A673 (cell line): Measurements from ENCODE around the gene RANBP3L. TPM values are rescaled to one million over a fixed set of nuclear protein-coding genes. Genes with fewer than 3 reads are reported as not detected.

Experiments
- BruUV-seq: library from RNA; stranded (reverse); fragments of 400-500 nt; replicated peaks from 2 replicates; lab custom pipeline; 2021; lab: Mats Ljungman, UMichigan
- CTCF ChIA-PET: fragments of 300-600 bp; sonication (Branson Sonifier 250); formaldehyde crosslinking; loops from one replicate; lab custom pipeline; 2022; ENCODE audit warnings: antibody characterized with exemption; lab: Charles Lee
- POLR2A ChIA-PET: fragments of 300-600 bp; sonication (Branson Sonifier 250); formaldehyde crosslinking; loops from one replicate; lab custom pipeline; 2022; ENCODE audit warnings: antibody characterized with exemption; ENCODE audit not compliant: low non-redundant PET; lab: Charles Lee
- DNase-seq: peaks from one replicate; pipeline ENCODE4 v3.0.0-alpha.2; 2015; ENCODE audit warnings: low spot score
- H3K27ac ChIP-seq: fragments of 200-600 bp; sonication (generic); 2 replicates; pipeline ENCODE4 v1.5.1; 2016; ENCODE audit warnings: mixed run types, low read depth, mild to moderate bottlenecking, mixed read lengths, antibody characterized with exemption, low read length; ENCODE audit not compliant: poor library complexity, severe bottlenecking
- H3K27me3 ChIP-seq: fragments of 200-600 bp; sonication (generic); replicated peaks from 2 replicates; pipeline ENCODE4 v1.6.1; 2017; ENCODE audit warnings: mixed run types, low read depth, mild to moderate bottlenecking, mixed read lengths, antibody characterized with exemption, low read length; ENCODE audit not compliant: insufficient read depth, poor library complexity
- H3K36me3 ChIP-seq: fragments of 200-600 bp; sonication (generic); 2 replicates; pipeline ENCODE4 v1.6.1; 2016; ENCODE audit warnings: mixed run types, mild to moderate bottlenecking, mixed read lengths, antibody characterized with exemption, low read length; ENCODE audit not compliant: insufficient read depth, poor library complexity, severe bottlenecking
- H3K4me1 ChIP-seq: fragments of 200-600 bp; sonication (generic); 2 replicates; pipeline ENCODE4 v1.6.1; 2017; ENCODE audit warnings: mixed run types, mild to moderate bottlenecking, mixed read lengths, antibody characterized with exemption, low read length; ENCODE audit not compliant: insufficient read depth, poor library complexity, severe bottlenecking
- H3K4me3 ChIP-seq: fragments of 200-600 bp; sonication (generic); 2 replicates; pipeline ENCODE4 v1.5.1; 2016; ENCODE audit warnings: low read depth, mixed run types, mild to moderate bottlenecking, mixed read lengths, low read length; ENCODE audit not compliant: poor library complexity, severe bottlenecking
- H3K9me3 ChIP-seq: fragments of 200-600 bp; sonication (generic); 2 replicates; pipeline ENCODE4 v1.6.1; 2016; ENCODE audit warnings: mixed run types, low read depth, mild to moderate bottlenecking, mixed read lengths, antibody characterized with exemption, low read length; ENCODE audit not compliant: poor library complexity, severe bottlenecking
- CTCF ChIP-seq: fragments of 300-800, 200-600 bp; sonication (generic); conservative IDR thresholded peaks from 2 replicates; pipeline ENCODE4 v1.5.1; 2017; ENCODE audit warnings: low read depth, mild to moderate bottlenecking, antibody characterized with exemption, low read length, moderate library complexity, mixed read lengths
- EZH2 ChIP-seq: fragments of 200-600 bp; sonication (generic); IDR thresholded peaks from 2 replicates; pipeline ENCODE4 v1.6.1; 2017; ENCODE audit warnings: borderline replicate concordance, low read depth, mild to moderate bottlenecking, mixed read lengths, antibody characterized with exemption, low read length; ENCODE audit not compliant: poor library complexity, severe bottlenecking
- intact Hi-C: fragments of 100-400 bp; cut with micrococcal nuclease; formaldehyde crosslinking; loops from one replicate; pipeline ENCODE4 v1.10.0; 2022; ENCODE audit not compliant: unreplicated experiment
- total RNA-seq: library from RNA; stranded (reverse); gene quantifications from 2 replicates; pipeline ENCODE4 v1.2.3, GENCODE V29; 2021

Gene RANBP3L
- total RNA-seq, 1 experiment from 2014 or later = not detected

GRCh38 chr5:36209664-36210063 lies 92.0 kb downstream of the RANBP3L start:
- ChIA-PET CTCF (no interaction called here), POLR2A (no interaction called here)
- TF ChIP-seq EZH2 (no peak), CTCF (no peak)
- Histone ChIP-seq H3K27me3 (no peaks in the 10 kb centered on the region), H3K27ac (no peak overlapping the region), H3K4me3 (no peak overlapping the region), H3K9me3 (no peaks in the 10 kb centered on the region), H3K4me1 (no peaks in the 10 kb centered on the region), H3K36me3 (peaks cover 5% of the 10 kb centered on the region)
- DNase-seq = no peak
- intact Hi-C loops = no loop called here
- no TSS peak for BruUV-seq

- DNase-seq = no peak
These were observed 92.9 kb downstream of the RANBP3L start for GRCh38 chr5:36208786-36209185.

GRCh38 chr5:36206913-36207312 lies 94.8 kb downstream of the RANBP3L start:
- Histone ChIP-seq H3K4me3 (no peak overlapping the region), H3K9me3 (no peaks in the 10 kb centered on the region), H3K4me1 (no peaks in the 10 kb centered on the region), H3K27me3 (no peaks in the 10 kb centered on the region), H3K27ac (no peak overlapping the region), H3K36me3 (peaks cover 5% of the 10 kb centered on the region)
- ChIA-PET POLR2A (no interaction called here), CTCF (no interaction called here)
- TF ChIP-seq EZH2 = no peak
- no peak for TF ChIP-seq CTCF
- intact Hi-C loops = no loop called here
- BruUV-seq = no TSS peak
- no peak for DNase-seq

More at GRCh38 chr5:36208786-36209185, 92.9 kb downstream of the RANBP3L start:
- Histone ChIP-seq H3K27me3 (no peaks in the 10 kb centered on the region), H3K4me1 (no peaks in the 10 kb centered on the region), H3K27ac (no peak overlapping the region), H3K36me3 (peaks cover 5% of the 10 kb centered on the region), H3K9me3 (no peaks in the 10 kb centered on the region), H3K4me3 (no peak overlapping the region)
- no TSS peak for BruUV-seq
- POLR2A ChIA-PET = no interaction called here
- no peak for TF ChIP-seq EZH2
- no peak for TF ChIP-seq CTCF
- CTCF ChIA-PET = no interaction called here
- intact Hi-C loops = no loop called here
